Measurements from ENCODE around the gene DCAF7.

DNA sequence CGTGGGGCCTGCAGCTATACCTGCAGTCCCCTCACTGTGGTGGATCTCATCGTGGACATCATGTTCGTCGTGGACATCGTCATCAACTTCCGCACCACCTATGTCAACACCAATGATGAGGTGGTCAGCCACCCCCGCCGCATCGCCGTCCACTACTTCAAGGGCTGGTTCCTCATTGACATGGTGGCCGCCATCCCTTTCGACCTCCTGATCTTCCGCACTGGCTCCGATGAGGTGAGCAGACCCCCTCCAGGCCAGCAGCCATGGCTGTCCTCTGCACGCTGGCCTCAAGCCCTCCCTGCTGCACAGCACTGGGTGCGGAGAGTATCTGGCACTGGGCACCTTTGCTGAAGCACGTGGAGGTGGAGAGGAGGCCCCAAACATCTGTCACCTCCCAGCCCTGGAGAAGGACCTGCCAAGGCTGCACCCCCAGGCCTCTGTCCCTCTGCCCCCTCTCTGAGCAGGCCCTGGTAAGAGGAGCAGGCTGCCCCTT lies 16.2 kb upstream of the DCAF7 start:
- TF ChIP-seq, protein P1, sequence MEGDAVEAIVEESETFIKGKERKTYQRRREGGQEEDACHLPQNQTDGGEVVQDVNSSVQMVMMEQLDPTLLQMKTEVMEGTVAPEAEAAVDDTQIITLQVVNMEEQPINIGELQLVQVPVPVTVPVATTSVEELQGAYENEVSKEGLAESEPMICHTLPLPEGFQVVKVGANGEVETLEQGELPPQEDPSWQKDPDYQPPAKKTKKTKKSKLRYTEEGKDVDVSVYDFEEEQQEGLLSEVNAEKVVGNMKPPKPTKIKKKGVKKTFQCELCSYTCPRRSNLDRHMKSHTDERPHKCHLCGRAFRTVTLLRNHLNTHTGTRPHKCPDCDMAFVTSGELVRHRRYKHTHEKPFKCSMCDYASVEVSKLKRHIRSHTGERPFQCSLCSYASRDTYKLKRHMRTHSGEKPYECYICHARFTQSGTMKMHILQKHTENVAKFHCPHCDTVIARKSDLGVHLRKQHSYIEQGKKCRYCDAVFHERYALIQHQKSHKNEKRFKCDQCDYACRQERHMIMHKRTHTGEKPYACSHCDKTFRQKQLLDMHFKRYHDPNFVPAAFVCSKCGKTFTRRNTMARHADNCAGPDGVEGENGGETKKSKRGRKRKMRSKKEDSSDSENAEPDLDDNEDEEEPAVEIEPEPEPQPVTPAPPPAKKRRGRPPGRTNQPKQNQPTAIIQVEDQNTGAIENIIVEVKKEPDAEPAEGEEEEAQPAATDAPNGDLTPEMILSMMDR (IDR thresholded peaks at IDR 0.05), result no peak
- no peak for TF ChIP-seq EP300 (IDR thresholded peaks at IDR 0.05)
- TF ChIP-seq POLR2A (IDR thresholded peaks at IDR 0.05), result no peak
